ENCODE measurements around the gene MAFG. TPM values are rescaled to one million over a fixed set of nuclear protein-coding genes. Genes with fewer than 3 reads are reported as not detected.

MAFG gene
- total and polyA plus RNA-seq, 2 donors (not counting 1 experiment from before 2014, with no cell fraction given): 11.3 to 20.6 TPM

GRCh38 chr17:81914103-81914850, 13.3 kb downstream of the MAFG start:
- TF ChIP-seq CTCF (conservative IDR thresholded peaks at IDR 0.05 in 1 of 2, IDR thresholded peaks at IDR 0.05 in 1 of 2; ENCODE audit: low read depth in 1 of 2, low read length in 2 of 2): no peak
- no peak for TF ChIP-seq EZH2 (IDR thresholded peaks at IDR 0.05; ENCODE audit: low read length, missing control alignments)
- peaks cover 27% of the 10 kb centered on the region for H3K79me2 ChIP-seq (ENCODE audit: control insufficient read depth, insufficient read depth, low read length)
- no peak overlapping the region for H2AFZ ChIP-seq (ENCODE audit: low read length)
- no peaks in the 10 kb centered on the region for H4K20me1 ChIP-seq (ENCODE audit: control insufficient read depth, extremely low read depth, insufficient read depth, low read length)
- peaks cover 13% of the 10 kb centered on the region for H3K4me1 ChIP-seq (ENCODE audit: control insufficient read depth, extremely low read depth, insufficient read depth, low read length)
- no peaks in the 10 kb centered on the region for H3K9me3 ChIP-seq (ENCODE audit: control insufficient read depth, insufficient read depth, low read depth, low read length)
- no peak overlapping the region for H3K4me2 ChIP-seq (ENCODE audit: extremely low read depth, insufficient read depth, low read length)
- peaks cover 34% of the 10 kb centered on the region for H3K36me3 ChIP-seq (ENCODE audit: control insufficient read depth, insufficient read depth, low read length)
- H3K27me3 ChIP-seq (ENCODE audit: control insufficient read depth, insufficient read depth, low read length): no peaks in the 10 kb centered on the region
- H3K4me3 ChIP-seq (replicated peaks in 1 of 4; ENCODE audit: control extremely low read depth in 1 of 4, insufficient read depth in 1 of 4, low read depth in 3 of 4, low read length in 4 of 4): no peak overlapping the region
- DNase-seq (ENCODE audit: low read depth in 2 of 2): no peak
- no peak overlapping the region for H3K9ac ChIP-seq (ENCODE audit: insufficient read depth, low read length)
- no peak overlapping the region for H3K27ac ChIP-seq (ENCODE audit: insufficient read depth, low read length)

GRCh38 chr17:81913394-81914102, 14.0 kb downstream of the MAFG start:
- Histone ChIP-seq H3K4me3 (replicated peaks in 1 of 4; ENCODE audit: control extremely low read depth in 1 of 4, insufficient read depth in 1 of 4, low read depth in 3 of 4, low read length in 4 of 4) (no peak overlapping the region), H3K9me3 (ENCODE audit: control insufficient read depth, insufficient read depth, low read depth, low read length) (no peaks in the 10 kb centered on the region), H3K4me2 (ENCODE audit: extremely low read depth, insufficient read depth, low read length) (no peak overlapping the region), H2AFZ (ENCODE audit: low read length) (no peak overlapping the region), H3K27ac (ENCODE audit: insufficient read depth, low read length) (no peak overlapping the region), H3K4me1 (ENCODE audit: control insufficient read depth, extremely low read depth, insufficient read depth, low read length) (peaks cover 13% of the 10 kb centered on the region), H3K36me3 (ENCODE audit: control insufficient read depth, insufficient read depth, low read length) (peaks cover 36% of the 10 kb centered on the region), H3K27me3 (ENCODE audit: control insufficient read depth, insufficient read depth, low read length) (no peaks in the 10 kb centered on the region), H3K9ac (ENCODE audit: insufficient read depth, low read length) (no peak overlapping the region), H3K79me2 (ENCODE audit: control insufficient read depth, insufficient read depth, low read length) (peaks cover 22% of the 10 kb centered on the region), H4K20me1 (ENCODE audit: control insufficient read depth, extremely low read depth, insufficient read depth, low read length) (no peaks in the 10 kb centered on the region)
- TF ChIP-seq EZH2 (IDR thresholded peaks at IDR 0.05; ENCODE audit: low read length, missing control alignments): no peak
- TF ChIP-seq CTCF (conservative IDR thresholded peaks at IDR 0.05 in 1 of 2, IDR thresholded peaks at IDR 0.05 in 1 of 2; ENCODE audit: low read depth in 1 of 2, low read length in 2 of 2): no peak
- DNase-seq (ENCODE audit: low read depth in 2 of 2): no peak

- peaks cover 22% of the 10 kb centered on the region for H3K79me2 ChIP-seq (ENCODE audit: control insufficient read depth, insufficient read depth, low read length)
- H3K27me3 ChIP-seq (ENCODE audit: control insufficient read depth, insufficient read depth, low read length): no peaks in the 10 kb centered on the region
- no peaks in the 10 kb centered on the region for H4K20me1 ChIP-seq (ENCODE audit: control insufficient read depth, extremely low read depth, insufficient read depth, low read length)
- DNase-seq (ENCODE audit: low read depth in 2 of 2): no peak
- H3K27ac ChIP-seq (ENCODE audit: insufficient read depth, low read length): no peak overlapping the region
- H3K4me2 ChIP-seq (ENCODE audit: extremely low read depth, insufficient read depth, low read length): no peak overlapping the region
- no peak overlapping the region for H3K9ac ChIP-seq (ENCODE audit: insufficient read depth, low read length)
- H3K4me3 ChIP-seq (replicated peaks in 1 of 4; ENCODE audit: control extremely low read depth in 1 of 4, insufficient read depth in 1 of 4, low read depth in 3 of 4, low read length in 4 of 4): no peak overlapping the region
- H3K36me3 ChIP-seq (ENCODE audit: control insufficient read depth, insufficient read depth, low read length): peaks cover 41% of the 10 kb centered on the region
- H3K4me1 ChIP-seq (ENCODE audit: control insufficient read depth, extremely low read depth, insufficient read depth, low read length): peaks cover 13% of the 10 kb centered on the region
- TF ChIP-seq CTCF (conservative IDR thresholded peaks at IDR 0.05 in 1 of 2, IDR thresholded peaks at IDR 0.05 in 1 of 2; ENCODE audit: low read depth in 1 of 2, low read length in 2 of 2): no peak
- no peak for TF ChIP-seq EZH2 (IDR thresholded peaks at IDR 0.05; ENCODE audit: low read length, missing control alignments)
- H3K9me3 ChIP-seq (ENCODE audit: control insufficient read depth, insufficient read depth, low read depth, low read length): no peaks in the 10 kb centered on the region
- H2AFZ ChIP-seq (ENCODE audit: low read length): no peak overlapping the region
Measured at GRCh38 chr17:81912441-81913309, 14.9 kb downstream of the MAFG start.

Data from fibroblast of lung (primary cell).